Neural progenitor cell (in vitro differentiated cells): ENCODE measurements around the gene RSRP1. TPM values are rescaled to one million over a fixed set of nuclear protein-coding genes. Genes with fewer than 3 reads are reported as not detected.

Source experiments
- DNase-seq: peaks from one replicate; pipeline ENCODE4 v3.0.0-alpha.2; 2016; ENCODE audit warnings: low spot score
- H2AFZ ChIP-seq: fragments of 200-600 bp; sonication (generic); replicated peaks from 2 replicates; pipeline ENCODE4 v1.6.1; 2016; ENCODE audit warnings: antibody characterized with exemption
- H3F3A ChIP-seq: fragments of 200-600 bp; sonication (generic); 2 replicates; pipeline ENCODE4 v1.6.1; 2016; ENCODE audit warnings: antibody characterized with exemption, low read depth
- H3K27ac ChIP-seq: fragments of 200-600 bp; sonication (generic); 2 replicates; pipeline ENCODE4 v1.5.1; 2016; ENCODE audit warnings: mild to moderate bottlenecking
- H3K27me3 ChIP-seq: fragments of 200-600 bp; sonication (generic); 2 replicates; pipeline ENCODE4 v1.6.1; 2016; ENCODE audit warnings: mild to moderate bottlenecking, moderate library complexity
- H3K36me3 ChIP-seq: fragments of 200-600 bp; sonication (generic); 2 replicates; pipeline ENCODE4 v1.5.1; 2016
- H3K4me1 ChIP-seq: fragments of 200-600 bp; sonication (generic); 2 replicates; pipeline ENCODE4 v1.6.1; 2016; ENCODE audit warnings: mixed run types
- H3K4me2 ChIP-seq: fragments of 200-600 bp; sonication (generic); 2 replicates; pipeline ENCODE4 v1.6.1; 2016
- H3K4me3 ChIP-seq: fragments of 200-600 bp; sonication (generic); 2 replicates; pipeline ENCODE4 v1.5.1; 2016
- H3K79me2 ChIP-seq: fragments of 200-600 bp; sonication (generic); 2 replicates; pipeline ENCODE4 v1.6.1; 2016; ENCODE audit warnings: low read depth
- H3K9ac ChIP-seq: fragments of 200-600 bp; sonication (generic); 2 replicates; pipeline ENCODE4 v1.6.1; 2016
- H3K9me3 ChIP-seq: fragments of 200-600 bp; sonication (generic); 2 replicates; pipeline ENCODE4 v1.5.1; 2016; ENCODE audit warnings: low read depth
- H4K20me1 ChIP-seq: fragments of 200-600 bp; sonication (generic); 2 replicates; pipeline ENCODE4 v1.6.1; 2016; ENCODE audit warnings: low read depth
- H3K27ac Mint-ChIP-seq: 3 replicates; pipeline ENCODE4 v1.8.0; 2021; ENCODE audit warnings: mixed read lengths
- H3K27me3 Mint-ChIP-seq: 2 replicates; pipeline ENCODE4 v1.8.0; 2022; ENCODE audit warnings: low read depth, mild to moderate bottlenecking, inconsistent platforms, moderate library complexity, mixed read lengths; ENCODE audit not compliant: insufficient read depth
- H3K36me3 Mint-ChIP-seq: 3 replicates; pipeline ENCODE4 v1.8.0; 2021; ENCODE audit warnings: mixed read lengths
- H3K4me1 Mint-ChIP-seq: 3 replicates; pipeline ENCODE4 v1.8.0; 2021; ENCODE audit warnings: mixed read lengths
- H3K4me3 Mint-ChIP-seq: 3 replicates; pipeline ENCODE4 v1.8.0; 2021; ENCODE audit warnings: mild to moderate bottlenecking, moderate library complexity, mixed read lengths
- H3K9me3 Mint-ChIP-seq: 3 replicates; pipeline ENCODE4 v1.8.0; 2020; ENCODE audit warnings: mixed read lengths
- EZH2 ChIP-seq: fragments of 200-600 bp; sonication (generic); IDR thresholded peaks from 2 replicates; pipeline ENCODE4 v1.6.1; 2017; ENCODE audit warnings: antibody characterized with exemption, mild to moderate bottlenecking, moderate library complexity
- EZH2phosphoT487 ChIP-seq: fragments of 200-600 bp; sonication (generic); IDR thresholded peaks from 2 replicates; pipeline ENCODE4 v1.6.1; 2017; ENCODE audit warnings: antibody characterized with exemption
- total RNA-seq: library from RNA; depleted of rRNA; stranded (reverse); fragments of >200 nt; gene quantifications from 2 replicates; pipeline ENCODE4 v1.2.3, GENCODE V29; 2015; ENCODE audit warnings: low replicate concordance
- TF ChIP-seq, protein P1 (sequence below): fragments of 200-600 bp; sonication (generic); IDR thresholded peaks from 2 replicates; pipeline ENCODE4 v1.5.1; 2017; ENCODE audit warnings: antibody characterized with exemption, mild to moderate bottlenecking

Gene RSRP1
- total RNA-seq, 1 donor from 2014 or later, result 131 TPM

DNA sequence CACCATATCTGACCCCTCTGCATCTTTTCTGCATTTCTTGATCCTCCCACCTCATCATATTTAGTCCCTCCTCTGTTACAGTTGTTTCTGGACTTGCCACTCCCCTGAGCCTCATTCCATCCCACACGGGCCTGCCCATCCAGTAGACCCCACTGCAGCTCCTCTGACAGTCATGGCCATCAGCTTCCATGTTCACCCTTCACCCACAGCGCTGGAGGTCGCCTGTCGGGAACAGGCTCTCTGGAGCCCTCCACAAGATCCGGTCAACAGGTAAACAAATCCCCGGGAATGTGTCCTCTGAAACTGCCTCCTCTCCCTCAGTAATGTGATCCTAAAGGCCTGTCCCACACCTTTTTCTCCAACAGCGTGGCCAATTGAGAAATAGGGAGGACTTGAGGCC lies 46.2 kb downstream of the RSRP1 start:
- Histone ChIP-seq H3K4me1 (peaks cover 21% of the 10 kb centered on the region), H3K36me3 (no peaks in the 10 kb centered on the region), H2AFZ (no peak overlapping the region), H3K9me3 (no peaks in the 10 kb centered on the region), H4K20me1 (no peaks in the 10 kb centered on the region), H3K27ac (no peak overlapping the region), H3K4me3 (no peak overlapping the region), H3K4me2 (no peak overlapping the region), H3K9ac (no peak overlapping the region), H3K27me3 (no peaks in the 10 kb centered on the region), H3K79me2 (no peaks in the 10 kb centered on the region), H3F3A (peaks cover 10% of the 10 kb centered on the region)
- Mint-ChIP-seq H3K4me1 (peaks cover 22% of the 10 kb centered on the region), H3K27me3 (peaks cover 9% of the 10 kb centered on the region), H3K4me3 (no peak overlapping the region), H3K36me3 (no peaks in the 10 kb centered on the region), H3K9me3 (no peaks in the 10 kb centered on the region), H3K27ac (no peak overlapping the region)
- no peak for TF ChIP-seq EZH2
- no peak for TF ChIP-seq EZH2phosphoT487
- TF ChIP-seq, protein P1, sequence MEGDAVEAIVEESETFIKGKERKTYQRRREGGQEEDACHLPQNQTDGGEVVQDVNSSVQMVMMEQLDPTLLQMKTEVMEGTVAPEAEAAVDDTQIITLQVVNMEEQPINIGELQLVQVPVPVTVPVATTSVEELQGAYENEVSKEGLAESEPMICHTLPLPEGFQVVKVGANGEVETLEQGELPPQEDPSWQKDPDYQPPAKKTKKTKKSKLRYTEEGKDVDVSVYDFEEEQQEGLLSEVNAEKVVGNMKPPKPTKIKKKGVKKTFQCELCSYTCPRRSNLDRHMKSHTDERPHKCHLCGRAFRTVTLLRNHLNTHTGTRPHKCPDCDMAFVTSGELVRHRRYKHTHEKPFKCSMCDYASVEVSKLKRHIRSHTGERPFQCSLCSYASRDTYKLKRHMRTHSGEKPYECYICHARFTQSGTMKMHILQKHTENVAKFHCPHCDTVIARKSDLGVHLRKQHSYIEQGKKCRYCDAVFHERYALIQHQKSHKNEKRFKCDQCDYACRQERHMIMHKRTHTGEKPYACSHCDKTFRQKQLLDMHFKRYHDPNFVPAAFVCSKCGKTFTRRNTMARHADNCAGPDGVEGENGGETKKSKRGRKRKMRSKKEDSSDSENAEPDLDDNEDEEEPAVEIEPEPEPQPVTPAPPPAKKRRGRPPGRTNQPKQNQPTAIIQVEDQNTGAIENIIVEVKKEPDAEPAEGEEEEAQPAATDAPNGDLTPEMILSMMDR, result no peak
- DNase-seq, result no peak

GRCh38 chr1:25199819-25200620 lies 47.2 kb downstream of the RSRP1 start:
- no peak for DNase-seq
- Mint-ChIP-seq H3K9me3 (no peaks in the 10 kb centered on the region), H3K4me1 (peaks cover 22% of the 10 kb centered on the region), H3K27me3 (peaks cover 14% of the 10 kb centered on the region), H3K27ac (peak overlapping the region; percentile 85), H3K4me3 (no peak overlapping the region), H3K36me3 (no peaks in the 10 kb centered on the region)
- H3K27me3 ChIP-seq, result no peaks in the 10 kb centered on the region
- peaks cover 10% of the 10 kb centered on the region for H3F3A ChIP-seq
- H3K27ac ChIP-seq, result no peak overlapping the region
- no peaks in the 10 kb centered on the region for H3K36me3 ChIP-seq
- TF ChIP-seq EZH2, result no peak
- TF ChIP-seq, protein P1, result no peak
- no peak for TF ChIP-seq EZH2phosphoT487
- H2AFZ ChIP-seq, result peak overlapping the region; percentile 43
- H3K9ac ChIP-seq, result no peak overlapping the region
- no peaks in the 10 kb centered on the region for H4K20me1 ChIP-seq
- H3K79me2 ChIP-seq, result no peaks in the 10 kb centered on the region
- no peak overlapping the region for H3K4me3 ChIP-seq
- peaks cover 21% of the 10 kb centered on the region for H3K4me1 ChIP-seq
- H3K9me3 ChIP-seq, result no peaks in the 10 kb centered on the region
- H3K4me2 ChIP-seq, result no peak overlapping the region

- Mint-ChIP-seq H3K9me3 (no peaks in the 10 kb centered on the region), H3K4me3 (no peak overlapping the region), H3K36me3 (no peaks in the 10 kb centered on the region), H3K4me1 (peaks cover 29% of the 10 kb centered on the region), H3K27me3 (peaks cover 19% of the 10 kb centered on the region), H3K27ac (no peak overlapping the region)
- TF ChIP-seq EZH2 (no peak), EZH2phosphoT487 (no peak)
- TF ChIP-seq, protein P1, result peak; percentile 22
- Histone ChIP-seq H3F3A (peaks cover 10% of the 10 kb centered on the region), H3K27me3 (no peaks in the 10 kb centered on the region), H4K20me1 (no peaks in the 10 kb centered on the region), H3K4me1 (peaks cover 21% of the 10 kb centered on the region), H3K79me2 (no peaks in the 10 kb centered on the region), H3K9ac (no peak overlapping the region), H3K36me3 (no peaks in the 10 kb centered on the region), H2AFZ (peak overlapping the region; percentile 43), H3K27ac (no peak overlapping the region), H3K4me3 (no peak overlapping the region), H3K9me3 (no peaks in the 10 kb centered on the region), H3K4me2 (no peak overlapping the region)
- DNase-seq, result peak; percentile 41
Measured at GRCh38 chr1:25198663-25199252, 48.5 kb downstream of the RSRP1 start.
